ENCODE measurements around the gene GNG4.
"Not testable (repeated sequence)": the region's sequence is repeated elsewhere in the genome, so short reads cannot be mapped to it uniquely, and the experiment has no call there.

The GNG4 gene

GRCh38 chr1:235579891-235580290 is 69.7 kb downstream of the GNG4 start:
- DNase-seq: no peak

DNA sequence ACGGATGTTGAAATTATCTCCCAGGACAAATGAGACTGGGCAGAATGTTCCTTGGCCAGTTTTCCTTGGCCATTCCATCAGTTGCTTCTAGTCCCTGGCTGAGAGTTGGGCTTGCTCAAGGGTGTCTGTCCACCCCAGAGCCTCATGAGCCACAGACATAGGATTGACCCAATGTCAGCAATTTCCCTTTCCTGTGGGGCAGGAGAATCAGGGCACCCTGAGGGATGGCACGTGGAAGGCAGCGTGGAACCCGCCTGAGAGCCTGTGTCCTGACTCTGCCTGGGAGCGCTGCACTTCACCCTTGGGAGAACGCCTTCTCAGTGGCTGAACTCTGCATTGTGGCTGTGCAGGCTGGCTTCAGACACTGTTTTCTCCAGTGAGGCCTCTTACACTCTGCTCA is 74.0 kb downstream of the GNG4 start:
- no peak for DNase-seq

DNA sequence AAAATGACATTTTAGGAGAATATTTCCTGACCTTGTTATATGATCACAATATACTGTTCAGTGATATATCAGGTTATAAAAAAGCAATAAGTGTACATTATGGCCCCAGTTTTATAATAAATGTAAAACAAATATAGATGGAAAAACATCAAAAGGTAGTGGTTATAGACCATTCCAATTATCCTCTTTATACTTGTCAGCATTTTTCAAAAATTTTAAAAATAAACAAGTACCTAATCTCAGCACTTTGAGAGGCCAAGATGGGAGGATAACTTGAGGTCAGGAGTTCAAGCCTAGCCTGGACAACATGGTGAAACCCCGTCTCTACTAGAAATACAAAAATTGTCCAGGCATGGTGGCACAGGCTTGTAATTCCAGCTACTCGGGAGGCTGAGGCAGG is 75.7 kb downstream of the GNG4 start:
- no peak for DNase-seq

GRCh38 chr1:235572971-235573370 is 76.6 kb downstream of the GNG4 start:
- DNase-seq: not testable (repeated sequence)

- no peak for DNase-seq
Measured at GRCh38 chr1:235571482-235571881, 78.1 kb downstream of the GNG4 start.

DNA sequence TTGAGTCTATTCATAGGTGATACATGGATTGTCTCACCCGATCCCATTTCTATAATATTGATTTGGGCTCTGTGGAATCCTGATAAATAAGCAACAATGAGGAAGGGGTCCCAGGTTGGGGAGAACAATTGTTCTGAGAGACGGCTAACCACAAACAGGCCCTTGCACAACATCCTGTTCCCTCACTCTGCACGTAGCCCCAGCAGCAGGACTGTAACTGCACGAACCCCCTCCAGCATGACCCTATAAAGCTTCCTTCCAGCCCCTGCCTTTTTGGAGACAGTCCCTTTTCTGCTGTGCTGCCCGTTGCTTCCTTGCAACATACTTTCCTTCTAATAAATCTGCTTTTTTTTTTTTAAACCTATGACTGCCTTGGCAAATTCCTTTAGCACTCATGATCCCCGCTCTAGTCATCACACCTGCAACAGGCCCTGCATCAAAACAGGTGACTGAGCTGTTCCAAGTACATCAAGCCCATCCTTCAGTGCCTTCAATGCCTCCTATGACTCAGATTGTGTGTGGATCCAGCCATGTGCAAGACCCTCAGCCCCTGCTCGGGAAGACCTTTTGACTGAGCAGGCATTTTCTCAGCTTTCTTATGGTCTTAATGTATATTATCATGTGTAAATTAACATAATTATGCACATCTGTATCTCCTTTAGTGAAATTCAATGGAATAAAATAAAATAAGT is 81.6 kb downstream of the GNG4 start:
- no peak for DNase-seq

GRCh38 chr1:235566084-235566483 is 83.5 kb downstream of the GNG4 start:
- DNase-seq: no peak

GRCh38 chr1:235563513-235564061 is 86.0 kb downstream of the GNG4 start:
- DNase-seq: no peak

DNA sequence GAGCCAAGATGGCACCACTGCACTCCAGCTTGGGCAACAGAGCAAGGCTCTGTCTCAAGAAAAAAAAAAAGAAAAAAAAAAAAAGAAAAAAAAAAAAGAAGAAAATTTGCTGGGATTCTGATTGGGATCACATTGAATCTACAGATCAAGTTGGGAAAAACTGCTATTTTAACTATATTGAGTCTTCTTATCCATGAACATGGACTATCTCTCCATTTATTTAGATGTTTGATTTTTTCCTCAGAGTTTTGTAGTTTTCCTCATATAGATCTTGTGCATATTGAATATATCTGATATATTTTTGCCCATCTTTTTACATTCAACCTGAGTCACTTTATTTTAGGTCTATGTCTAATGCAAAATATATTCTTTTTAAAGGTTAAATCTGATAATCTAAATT is 87.0 kb downstream of the GNG4 start:
- no peak for DNase-seq

DNA sequence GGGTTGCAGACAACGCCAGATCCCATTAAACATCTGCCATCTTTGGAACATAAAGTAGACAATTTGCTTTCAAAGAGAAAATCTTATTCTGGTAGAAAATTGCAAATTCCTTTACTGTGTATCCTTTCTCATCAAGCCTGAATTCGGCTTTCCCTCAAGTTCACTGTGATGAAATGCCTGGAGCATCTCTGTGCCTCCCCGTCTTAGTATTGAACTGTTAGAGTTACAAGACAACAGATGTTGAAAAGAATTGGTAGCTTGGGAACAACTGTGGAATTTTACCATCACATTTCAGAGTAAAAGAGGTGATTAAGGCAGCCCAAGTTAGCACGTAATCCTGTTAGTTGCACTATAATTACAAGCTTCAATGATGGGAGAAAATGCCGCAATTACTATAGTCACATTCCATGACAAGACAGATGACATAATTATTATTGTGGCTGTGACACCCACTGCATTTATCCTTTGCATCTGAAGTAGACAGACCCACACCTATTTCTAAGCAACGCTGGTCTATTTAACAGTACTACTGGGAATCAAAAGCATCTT is 90.9 kb downstream of the GNG4 start:
- no peak for DNase-seq

GRCh38 chr1:235557495-235557894 is 92.1 kb downstream of the GNG4 start:
- no peak for DNase-seq

DNA sequence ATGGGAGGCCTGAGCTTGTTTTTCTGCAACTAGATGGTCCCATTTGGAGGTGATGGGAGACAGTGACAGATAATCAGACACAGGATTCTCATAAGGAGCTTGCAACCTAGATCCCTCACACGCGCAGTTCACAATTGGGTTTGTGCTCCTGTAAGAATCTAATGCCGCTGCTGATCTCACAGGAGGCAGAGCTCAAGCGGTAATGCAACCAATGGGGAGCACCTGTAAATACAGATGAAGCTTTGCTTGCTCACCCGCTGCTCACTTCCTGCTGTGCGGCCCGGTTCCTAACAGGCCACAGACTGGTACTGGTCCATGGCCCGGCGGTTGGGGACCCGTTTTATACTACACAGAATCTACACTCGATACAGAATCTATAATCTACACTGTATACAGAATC is 92.8 kb downstream of the GNG4 start:
- DNase-seq: no peak

DNA sequence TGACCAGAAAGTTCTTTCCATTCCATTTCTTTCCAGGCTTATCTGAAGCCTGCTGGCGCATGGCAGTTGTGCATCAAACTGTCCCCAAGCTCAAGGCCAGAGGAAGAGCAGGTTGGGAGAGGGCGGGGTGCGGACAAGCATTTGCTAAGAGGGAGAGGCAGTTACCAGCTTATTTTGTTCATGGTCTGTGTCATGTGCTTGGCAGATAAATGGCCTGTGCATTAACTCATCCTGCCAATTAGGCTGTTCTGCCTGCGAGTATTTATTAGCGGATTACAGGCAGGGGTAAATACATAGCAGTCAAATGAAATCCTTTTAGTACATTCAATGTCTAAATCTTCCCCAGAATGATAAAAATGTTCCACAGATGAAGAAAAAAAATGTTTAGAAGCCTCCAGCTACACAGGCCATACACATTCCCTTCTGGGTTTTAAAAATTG is 96.5 kb downstream of the GNG4 start:
- no peak for DNase-seq

DNA sequence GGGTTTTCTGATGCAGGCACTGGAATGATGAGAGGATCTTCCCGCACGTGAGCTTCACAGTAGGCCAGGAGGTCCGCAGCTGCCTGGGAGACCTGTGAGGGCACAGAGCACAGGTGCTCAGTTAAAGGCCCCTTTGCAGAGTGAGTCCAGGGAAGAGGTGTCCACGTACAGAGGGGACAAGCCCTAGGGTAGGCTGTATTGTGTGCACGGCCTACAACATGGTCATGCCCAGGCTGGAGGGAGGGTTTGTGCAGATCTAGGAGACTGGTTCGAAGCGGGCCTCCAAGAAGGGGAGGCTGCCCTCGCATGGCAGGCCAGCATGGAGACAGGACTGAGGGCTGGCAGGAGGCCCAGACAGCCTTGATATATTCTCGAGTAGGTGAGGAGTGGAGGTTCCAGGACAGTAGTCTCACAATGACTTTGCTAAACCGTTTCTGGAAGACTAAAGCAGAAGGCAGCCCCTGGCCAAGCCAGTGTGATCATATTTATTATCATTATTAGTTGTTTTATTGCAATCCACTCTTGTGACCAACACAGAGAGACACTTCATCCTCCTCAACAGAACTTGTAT is 97.4 kb downstream of the GNG4 start:
- DNase-seq: no peak

DNA sequence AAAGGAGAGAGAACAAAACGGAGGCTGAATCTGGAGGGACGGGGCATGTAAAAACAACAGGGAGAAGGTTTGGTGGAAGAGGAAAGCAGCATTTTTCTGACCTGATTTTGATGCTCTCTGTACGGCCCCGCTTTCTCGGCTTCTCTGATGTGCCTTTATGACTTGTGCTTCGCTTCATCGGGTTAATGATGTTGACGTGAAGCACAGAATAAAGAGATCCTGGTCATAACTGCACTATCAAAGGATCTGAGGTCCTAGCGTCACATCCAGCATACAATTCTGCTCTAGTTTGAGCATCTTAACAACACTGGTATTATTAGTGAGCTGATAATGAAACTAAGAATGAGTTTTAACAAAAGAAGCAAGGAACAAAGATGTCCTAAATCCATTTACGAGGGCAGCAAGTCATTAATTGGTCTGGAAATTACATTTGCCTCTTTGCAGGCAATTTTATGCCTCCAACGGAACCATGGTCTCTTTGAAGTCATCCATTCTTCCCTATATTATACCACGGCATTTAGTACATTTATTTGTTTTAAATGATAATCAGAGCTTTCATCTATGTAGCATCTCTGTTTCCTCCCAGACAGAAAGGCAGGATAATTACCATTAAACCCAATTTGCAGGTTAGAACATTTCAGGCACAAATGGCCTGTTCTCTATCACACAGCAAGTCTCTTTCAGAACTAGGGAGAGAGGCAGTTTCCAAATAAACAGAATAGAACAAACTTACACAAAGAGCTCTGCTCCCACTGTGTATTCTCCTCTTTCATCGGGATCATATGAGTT is 100.0 kb downstream of the GNG4 start:
- no peak for DNase-seq

DNA sequence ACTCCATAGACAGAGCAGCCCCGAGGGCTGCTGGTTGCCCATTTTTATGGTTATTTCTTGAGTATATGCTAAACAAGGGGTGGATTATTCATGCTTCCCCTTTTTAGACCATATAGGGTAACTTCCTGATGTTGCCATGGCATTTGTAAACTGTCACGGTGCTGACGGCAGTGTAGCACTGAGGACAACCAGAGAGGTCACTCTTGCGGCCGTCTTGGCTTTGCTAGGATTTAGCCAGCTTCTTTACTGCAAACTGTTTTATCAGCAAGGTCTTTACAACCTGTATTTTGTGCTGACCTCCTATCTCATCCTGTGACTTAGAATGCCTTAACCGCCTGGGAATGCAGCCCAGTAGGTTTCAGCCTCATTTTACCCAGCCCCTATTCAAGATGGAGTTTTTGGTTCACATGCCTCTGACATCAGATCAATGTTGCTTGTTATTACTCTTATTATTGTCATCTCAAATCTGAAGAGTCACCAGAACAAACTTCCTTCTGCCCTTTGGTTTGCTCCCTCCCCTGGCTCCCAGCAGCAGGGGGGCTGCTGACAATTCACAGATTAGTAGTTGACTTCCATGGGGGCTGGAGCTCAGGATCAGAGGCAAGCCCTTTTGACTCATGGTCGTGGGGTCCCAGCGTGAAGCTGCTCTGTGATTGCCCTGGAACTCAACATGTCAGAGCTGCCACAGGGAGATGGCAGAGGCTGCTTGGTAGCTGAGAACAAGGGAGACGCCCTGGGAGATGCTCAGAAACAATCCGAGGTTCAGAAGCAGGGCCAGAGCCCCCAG is 103.0 kb downstream of the GNG4 start:
- not testable (repeated sequence) for DNase-seq

- no peak for DNase-seq
Measured at GRCh38 chr1:235545292-235545930, 104.2 kb downstream of the GNG4 start.

DNA sequence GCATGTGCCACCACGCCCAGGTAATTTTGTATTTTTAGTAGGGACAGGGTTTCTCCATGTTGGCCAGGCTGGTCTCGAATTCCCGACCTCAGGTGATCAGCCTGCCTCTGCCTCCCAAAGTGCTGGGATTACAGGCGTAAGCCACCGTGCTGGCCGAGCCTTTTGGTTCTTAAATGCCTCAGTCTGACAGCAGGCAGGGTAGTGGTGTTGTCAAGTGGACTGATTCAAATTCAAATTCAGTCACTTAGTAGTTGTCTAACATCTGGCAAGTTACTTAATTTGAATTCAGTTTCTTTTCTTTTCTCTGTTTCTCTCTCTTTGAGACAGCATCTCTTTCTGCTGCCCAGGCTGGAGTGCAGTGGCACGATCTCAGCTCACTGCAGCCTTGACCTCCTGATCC is 106.7 kb downstream of the GNG4 start:
- DNase-seq: not testable (repeated sequence)

DNA sequence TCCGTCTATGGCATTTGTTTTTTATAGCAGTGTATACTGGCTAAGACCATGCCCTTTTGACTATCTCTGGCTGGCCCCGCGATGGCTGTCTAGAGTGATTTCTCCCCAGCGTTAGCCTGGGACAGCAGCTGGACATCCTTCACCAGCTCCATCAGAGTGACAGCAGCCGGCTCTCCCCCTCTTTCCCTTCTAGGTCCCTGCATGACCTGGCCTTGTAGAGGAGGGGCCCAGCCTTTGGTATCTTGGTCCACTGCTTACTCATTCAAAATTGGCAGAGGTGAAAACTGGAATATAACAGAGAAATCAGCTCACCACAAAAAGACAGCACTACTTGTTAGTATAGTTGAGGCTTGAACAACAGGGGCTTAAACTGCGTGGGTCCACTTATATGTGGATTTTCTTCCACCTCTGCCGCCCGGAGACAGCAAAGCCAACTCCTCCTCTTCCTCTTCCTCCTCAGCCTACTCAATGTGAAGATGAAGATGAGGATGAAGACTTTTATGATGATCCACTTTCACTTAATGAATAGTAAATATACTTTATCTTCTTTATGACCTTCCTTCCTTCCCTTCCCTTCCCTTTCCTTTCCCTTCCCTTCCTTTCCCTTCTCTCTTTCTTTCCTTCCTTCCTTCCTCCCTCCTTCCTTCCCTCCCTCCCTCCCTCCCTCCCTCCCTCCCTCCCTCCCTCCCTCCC is 116.0 kb downstream of the GNG4 start:
- no peak for DNase-seq

- no peak for DNase-seq
Measured at GRCh38 chr1:235532360-235532759, 117.2 kb downstream of the GNG4 start.

- no peak for DNase-seq
Measured at GRCh38 chr1:235527196-235527814, 122.3 kb downstream of the GNG4 start.

All from amniotic stem cell (primary cell).